A549 (cell line): ENCODE measurements around the gene CAPN13. TPM values are rescaled to one million over a fixed set of nuclear protein-coding genes. Genes with fewer than 3 reads are reported as not detected.

Source experiments
- ATAC-seq, 2 experiments: fragments of 200-7000 bp in 1 of 2; fragments of >200 bp in 1 of 2; cut with Nextera tagmentation in 1 of 2; cut with Tn5 transposase in 1 of 2; 3 replicates each; pipeline versions ENCODE4 v1.8.0 to v1.9.1; 2018 to 2020; ENCODE audit warnings: mild to moderate bottlenecking in 1 of 2, moderate library complexity in 1 of 2
- CTCF ChIA-PET: fragments of 300-600 bp; sonication (Branson Sonifier 250); formaldehyde crosslinking; extraction: SDS; loops from one replicate; lab custom pipeline; 2021; ENCODE audit warnings: antibody characterized with exemption, inconsistent platforms; lab: Yijun Ruan, JAX
- POLR2A ChIA-PET: fragments of 350-600 bp; formaldehyde crosslinking; extraction: SDS; loops from one replicate; lab custom pipeline; 2021; ENCODE audit warnings: antibody characterized with exemption, inconsistent platforms; lab: Yijun Ruan, JAX
- DNase-seq, 2 experiments: peaks; one replicate each; pipeline versions ENCODE4 v3.0.0 to v3.0.0-alpha.2; 2011 to 2016; ENCODE audit warnings: low read depth in 1 of 2, low spot score in 1 of 2
- FAIRE-seq: peaks from 2 replicates; lab custom pipeline; 2011; peaks lifted over from hg19 to GRCh38; lab: Jason Lieb, UNC
- H3K27ac ChIP-seq, 2 experiments: fragments of >200 bp; sonication (Bioruptor Twin); formaldehyde crosslinking; 3 replicates each; pipeline ENCODE4 v1.5.1; 2016 to 2017
- H3K4me1 ChIP-seq: fragments of >200 bp; sonication (Bioruptor Twin); formaldehyde crosslinking; 3 replicates; pipeline ENCODE4 v1.6.1; 2016
- H3K4me2 ChIP-seq: fragments of >200 bp; sonication (Bioruptor Twin); formaldehyde crosslinking; 3 replicates; pipeline ENCODE4 v1.6.1; 2016
- H3K4me3 ChIP-seq: fragments of >200 bp; sonication (Bioruptor Twin); formaldehyde crosslinking; 3 replicates; pipeline ENCODE4 v1.5.1; 2016
- H3K9me3 ChIP-seq: fragments of >200 bp; sonication (Bioruptor Twin); formaldehyde crosslinking; 3 replicates; pipeline ENCODE4 v1.6.1; 2016
- BHLHE40 ChIP-seq: IDR thresholded peaks from 2 replicates; pipeline ENCODE4 v1.6.1; 2012; ENCODE audit warnings: low read depth, low read length, inconsistent platforms
- CBX2 ChIP-seq: fragments of 200-600 bp; sonication (generic); IDR thresholded peaks from 2 replicates; pipeline ENCODE4 v1.6.1; 2016; ENCODE audit warnings: low read depth, mild to moderate bottlenecking, borderline replicate concordance
- CEBPB ChIP-seq, 2 experiments: fragments of >200 bp in 1 of 2; sonication (Bioruptor Twin) in 1 of 2; formaldehyde crosslinking in 1 of 2; IDR thresholded peaks; 2 replicates each; pipeline ENCODE4 v1.6.1; 2012 to 2016
- CTCF ChIP-seq: fragments of >200 bp; sonication (Bioruptor Twin); formaldehyde crosslinking; IDR thresholded peaks from 3 replicates; pipeline ENCODE4 v1.5.1; 2016
- EHF ChIP-seq: fragments of 250-450 bp; sonication (Bioruptor Pico); IDR thresholded peaks from 2 replicates; pipeline ENCODE4 v1.5.0; 2020; ENCODE audit warnings: mild to moderate bottlenecking
- EP300 ChIP-seq, 2 experiments: fragments of >200 bp; sonication (Bioruptor Twin); formaldehyde crosslinking; IDR thresholded peaks; 2 replicates in 1 of 2; 3 replicates in 1 of 2; pipeline ENCODE4 v1.6.1; 2016 to 2017
- FOSB ChIP-seq: fragments of 250-450 bp; sonication (Bioruptor Pico); IDR thresholded peaks from 2 replicates; pipeline ENCODE4 v1.5.0; 2020; ENCODE audit warnings: mild to moderate bottlenecking, moderate library complexity
- MAX ChIP-seq: IDR thresholded peaks from 2 replicates; pipeline ENCODE4 v1.6.1; 2012
- MAZ ChIP-seq: fragments of 150-350 bp; IDR thresholded peaks from 2 replicates; pipeline ENCODE4 v1.6.1; 2014; ENCODE audit warnings: antibody characterized with exemption, low read depth, low read length, borderline replicate concordance
- NPAS2 ChIP-seq: fragments of 250-450 bp; sonication (Bioruptor Pico); IDR thresholded peaks from 2 replicates; pipeline ENCODE4 v1.8.0; 2022; ENCODE audit warnings: mild to moderate bottlenecking, moderate library complexity, borderline replicate concordance
- RAD21 ChIP-seq, 2 experiments: fragments of >200 bp in 1 of 2; sonication (Bioruptor Twin) in 1 of 2; formaldehyde crosslinking in 1 of 2; IDR thresholded peaks in 1 of 2; conservative IDR thresholded peaks in 1 of 2; 2 replicates in 1 of 2; 3 replicates in 1 of 2; pipeline ENCODE4 v1.6.1; 2012 to 2018; ENCODE audit warnings: inconsistent platforms in 1 of 2
- RCOR1 ChIP-seq: fragments of 150-350 bp; IDR thresholded peaks from 2 replicates; pipeline ENCODE4 v1.6.1; 2014; ENCODE audit warnings: antibody characterized with exemption, low read length, low read depth
- RFX5 ChIP-seq: fragments of 450-650 bp; IDR thresholded peaks from 2 replicates; pipeline ENCODE4 v1.7.1; 2014; ENCODE audit warnings: antibody characterized with exemption, mild to moderate bottlenecking, moderate library complexity
- RNF2 ChIP-seq: fragments of 200-600 bp; sonication (generic); IDR thresholded peaks from 2 replicates; pipeline ENCODE4 v1.6.1; 2016; ENCODE audit warnings: low read depth, mild to moderate bottlenecking, antibody characterized with exemption, moderate library complexity, borderline replicate concordance
- SMC3 ChIP-seq: fragments of >200 bp; sonication (Bioruptor Twin); formaldehyde crosslinking; IDR thresholded peaks from 3 replicates; pipeline ENCODE4 v1.6.1; 2018; ENCODE audit warnings: inconsistent platforms
- SREBF2 ChIP-seq: fragments of 450-650 bp; IDR thresholded peaks from 2 replicates; pipeline ENCODE4 v1.6.1; 2014; ENCODE audit warnings: mild to moderate bottlenecking, moderate library complexity
- TFCP2L1 ChIP-seq: fragments of 250-450 bp; sonication (Bioruptor Pico); IDR thresholded peaks from 2 replicates; pipeline ENCODE4 v1.5.0; 2021; ENCODE audit warnings: mild to moderate bottlenecking
- TP53 ChIP-seq: fragments of 250-450 bp; sonication (Bioruptor Pico); IDR thresholded peaks from 2 replicates; pipeline ENCODE4 v1.5.0; 2021; ENCODE audit warnings: mild to moderate bottlenecking, moderate library complexity
- ZNF302 ChIP-seq: fragments of 250-450 bp; sonication (Bioruptor Pico); IDR thresholded peaks from 2 replicates; pipeline ENCODE4 v1.9.0; 2021; ENCODE audit warnings: inconsistent platforms, mild to moderate bottlenecking, moderate library complexity
- WGBS: methylation state at CpG from one replicate; pipeline ENCODE4 v1.1.6; 2017; ENCODE audit errors: missing lambda C conversion rate; 5-methylcytosine and 5-hydroxymethylcytosine counted together
- polyA plus RNA-seq, 4 experiments: library from polyadenylated mRNA; depleted of rRNA in 3 of 4; stranded (reverse); fragments of >200 nt; fragmentation: RNase III in 1 of 4; extraction: RNeasy Plus Mini Kit Qiagen cat#74134 plus additional on column Dnase treatment in 1 of 4; gene quantifications; 2 replicates in 3 of 4; 3 replicates in 1 of 4; pipeline ENCODE4 v1.2.3, GENCODE V29; 2011 to 2017
- TF ChIP-seq, protein P1 (sequence below): fragments of 250-450 bp; sonication (Bioruptor Pico); IDR thresholded peaks from 2 replicates; pipeline ENCODE4 v1.5.0; 2020; ENCODE audit warnings: low read depth, mild to moderate bottlenecking, moderate library complexity
- TF ChIP-seq, protein P2 (sequence below): fragments of >200 bp; sonication (Bioruptor Twin); formaldehyde crosslinking; IDR thresholded peaks from 2 replicates; pipeline ENCODE4 v1.6.1; 2016
- TF ChIP-seq, protein P3 (sequence below): fragments of >200 bp; sonication (Bioruptor Twin); formaldehyde crosslinking; IDR thresholded peaks from 3 replicates; pipeline ENCODE4 v1.6.1; 2016

CAPN13 gene
- polyA plus RNA-seq, 2 of the 4 experiments (the other 2 are of a cell fraction) = 0.08 to 0.18 TPM

GRCh38 chr2:30711646-30712085, 95.6 kb downstream of the CAPN13 start:
- Histone ChIP-seq H3K4me3 (no peak overlapping the region), H3K4me1 (no peaks in the 10 kb centered on the region), H3K27ac (no peak overlapping the region), H3K9me3 (0 out of 3 replicates have a peak, but pooled peaks cover 4% of the 10 kb centered on the region), H3K4me2 (no peak overlapping the region)
- ChIA-PET CTCF (interaction anchor here (0.5 to 17.6 kb wide), 79 partner anchors 8 to 1284 kb away, joined by 3 to 460 read pairs (median 4); partner anchors contain the start of genes GALNT14, LBH and LCLAT1), POLR2A (interaction anchor here (0.6 to 2.1 kb wide), 4 partner anchors 265 to 547 kb away, joined by 4 to 12 read pairs (median 4); partner anchors contain the start of genes GALNT14 and LBH)
- ATAC-seq (peak; percentile 66 to 87), DNase-seq (peak; percentile 80 to 94), FAIRE-seq (peak; percentile 76)
- WGBS = 3% methylated on average over 4 of the region's 4 CpGs
- TF ChIP-seq MAZ = no peak
- TF ChIP-seq BHLHE40 = no peak
- TF ChIP-seq CBX2 = no peak
- TF ChIP-seq SMC3 = peak; percentile 97
- no peak for TF ChIP-seq EP300 (IDR thresholded peaks at IDR 0.05)
- peak; percentile 100 for TF ChIP-seq CTCF
- TF ChIP-seq RCOR1 = 0 out of 2 replicates have a peak, but pooled peaks have one; percentile 18
- no peak for TF ChIP-seq RNF2
- 0 out of 2 replicates have a peak, but pooled peaks have one; percentile 37 for TF ChIP-seq MAX
- TF ChIP-seq CEBPB (IDR thresholded peaks at IDR 0.05) = peak; percentile 12 to 80; a peak in 3 of 4 replicates
- TF ChIP-seq RAD21 (conservative IDR thresholded peaks at IDR 0.05 in 1 of 2, IDR thresholded peaks at IDR 0.05 in 1 of 2) = peak; percentile 91 to 99

- FAIRE-seq = no peak
- H3K4me2 ChIP-seq = no peak overlapping the region
- no peak overlapping the region for H3K27ac ChIP-seq
- ChIA-PET CTCF (interaction anchor here (0.7 to 17.6 kb wide), 20 partner anchors 6 to 621 kb away, joined by 3 to 460 read pairs (median 14); no protein-coding TSS in a partner anchor), POLR2A (interaction anchor here (2.1 kb wide), 1 partner anchor 546 kb away, joined by 12 read pairs; no protein-coding TSS in a partner anchor)
- no peak for DNase-seq
- 0 out of 3 replicates have a peak, but pooled peaks cover 4% of the 10 kb centered on the region for H3K9me3 ChIP-seq
- 60% methylated on average over 6 of the region's 6 CpGs for WGBS
- H3K4me3 ChIP-seq = no peak overlapping the region
- ATAC-seq = no peak
- no peaks in the 10 kb centered on the region for H3K4me1 ChIP-seq
- no peak for TF ChIP-seq NPAS2
- no peak for TF ChIP-seq CTCF
- no peak for TF ChIP-seq TP53
- TF ChIP-seq, protein P1, sequence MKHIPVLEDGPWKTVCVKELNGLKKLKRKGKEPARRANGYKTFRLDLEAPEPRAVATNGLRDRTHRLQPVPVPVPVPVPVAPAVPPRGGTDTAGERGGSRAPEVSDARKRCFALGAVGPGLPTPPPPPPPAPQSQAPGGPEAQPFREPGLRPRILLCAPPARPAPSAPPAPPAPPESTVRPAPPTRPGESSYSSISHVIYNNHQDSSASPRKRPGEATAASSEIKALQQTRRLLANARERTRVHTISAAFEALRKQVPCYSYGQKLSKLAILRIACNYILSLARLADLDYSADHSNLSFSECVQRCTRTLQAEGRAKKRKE = no peak
- no peak for TF ChIP-seq ZNF302 (CRISPR knock-in tag)
- no peak for TF ChIP-seq RFX5
- TF ChIP-seq SREBF2 = no peak
- TF ChIP-seq SMC3 = no peak
- TF ChIP-seq, protein P2, sequence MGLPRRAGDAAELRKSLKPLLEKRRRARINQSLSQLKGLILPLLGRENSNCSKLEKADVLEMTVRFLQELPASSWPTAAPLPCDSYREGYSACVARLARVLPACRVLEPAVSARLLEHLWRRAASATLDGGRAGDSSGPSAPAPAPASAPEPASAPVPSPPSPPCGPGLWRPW = no peak
- no peak for TF ChIP-seq FOSB
- TF ChIP-seq MAX = no peak
- no peak for TF ChIP-seq EHF (CRISPR knock-in tag)
- TF ChIP-seq, protein P3, sequence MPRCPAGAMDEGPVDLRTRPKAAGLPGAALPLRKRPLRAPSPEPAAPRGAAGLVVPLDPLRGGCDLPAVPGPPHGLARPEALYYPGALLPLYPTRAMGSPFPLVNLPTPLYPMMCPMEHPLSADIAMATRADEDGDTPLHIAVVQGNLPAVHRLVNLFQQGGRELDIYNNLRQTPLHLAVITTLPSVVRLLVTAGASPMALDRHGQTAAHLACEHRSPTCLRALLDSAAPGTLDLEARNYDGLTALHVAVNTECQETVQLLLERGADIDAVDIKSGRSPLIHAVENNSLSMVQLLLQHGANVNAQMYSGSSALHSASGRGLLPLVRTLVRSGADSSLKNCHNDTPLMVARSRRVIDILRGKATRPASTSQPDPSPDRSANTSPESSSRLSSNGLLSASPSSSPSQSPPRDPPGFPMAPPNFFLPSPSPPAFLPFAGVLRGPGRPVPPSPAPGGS = no peak
- no peak for TF ChIP-seq TFCP2L1 (CRISPR knock-in tag)
Observed at GRCh38 chr2:30710461-30710860, 96.8 kb downstream of the CAPN13 start.
